Mesothelial cell of epicardium (in vitro differentiated cells): ENCODE measurements around the gene ARVCF. TPM values are rescaled to one million over a fixed set of nuclear protein-coding genes. Genes with fewer than 3 reads are reported as not detected.

ENCODE experiments used
- DNase-seq, 2 experiments: peaks; one replicate each; pipeline ENCODE4 v3.0.0; 2021; ENCODE audit warnings: low spot score in 2 of 2; ENCODE audit not compliant: unreplicated experiment in 2 of 2
- H3K27ac Mint-ChIP-seq: 2 replicates; pipeline ENCODE4 v1.8.0; 2021; ENCODE audit warnings: mixed read lengths
- H3K27me3 Mint-ChIP-seq: 2 replicates; pipeline ENCODE4 v1.8.0; 2021; ENCODE audit warnings: low read depth, mixed read lengths
- H3K36me3 Mint-ChIP-seq: 2 replicates; pipeline ENCODE4 v1.8.0; 2021; ENCODE audit warnings: mixed read lengths
- H3K4me1 Mint-ChIP-seq: 2 replicates; pipeline ENCODE4 v1.8.0; 2021; ENCODE audit warnings: mixed read lengths
- H3K4me3 Mint-ChIP-seq: 2 replicates; pipeline ENCODE4 v1.8.0; 2021; ENCODE audit warnings: mild to moderate bottlenecking, moderate library complexity, mixed read lengths
- H3K9me3 Mint-ChIP-seq: 2 replicates; pipeline ENCODE4 v1.8.0; 2021; ENCODE audit warnings: mixed read lengths
- microRNA-seq: library from miRNA; unstranded; fragments of <30 nt; microRNA quantifications from one replicate; pipeline ENCODE4 v1.2.0, GENCODE V29; 2021; ENCODE audit warnings: inconsistent platforms, mixed read lengths
- total RNA-seq: library from RNA; stranded (reverse); gene quantifications from 3 replicates; pipeline ENCODE4 v1.2.1, GENCODE V29; 2021
- TF ChIP-seq, protein P1 (sequence below): fragments of 200-600 bp; sonication (generic); IDR thresholded peaks from one replicate; pipeline ENCODE4 v1.5.0; 2021; ENCODE audit warnings: antibody characterized with exemption; ENCODE audit not compliant: unreplicated experiment

The ARVCF gene
- total RNA-seq, 1 donor from 2014 or later, result 41.2 TPM

DNA sequence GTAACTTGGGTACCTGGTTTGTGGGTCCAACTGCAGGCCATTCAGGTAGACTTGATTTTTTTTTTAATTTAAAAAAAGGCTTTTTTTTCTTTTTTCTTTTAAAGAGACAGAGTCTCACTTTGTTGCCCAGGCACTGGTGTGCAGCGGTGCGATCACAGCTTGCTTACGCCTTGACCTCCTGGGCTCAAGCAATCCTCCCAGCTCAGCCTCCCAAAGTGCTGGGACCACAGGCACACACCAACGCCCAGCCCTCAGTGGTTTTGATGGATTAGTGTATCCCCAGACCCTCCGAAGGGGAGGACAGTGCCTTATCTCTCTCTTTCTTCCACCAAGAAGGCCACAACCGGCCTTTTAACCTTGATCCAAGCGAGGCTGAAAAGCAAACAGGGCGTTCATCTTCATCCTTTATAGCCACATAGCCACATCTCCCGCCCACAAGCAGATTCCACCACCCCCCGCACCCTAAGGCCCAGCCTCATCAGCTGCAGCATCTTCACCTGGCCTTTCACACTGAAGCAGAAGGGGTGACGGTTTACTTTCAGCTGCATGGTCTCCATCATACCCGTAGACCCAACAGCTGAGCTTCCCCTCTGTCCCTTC is 92.6 kb downstream of the ARVCF start:
- Mint-ChIP-seq H3K27ac (no peak overlapping the region), H3K9me3 (no peaks in the 10 kb centered on the region), H3K27me3 (no peaks in the 10 kb centered on the region), H3K4me3 (no peak overlapping the region), H3K36me3 (peaks cover 12% of the 10 kb centered on the region), H3K4me1 (no peaks in the 10 kb centered on the region)
- DNase-seq, result no peak
- TF ChIP-seq, protein P1, sequence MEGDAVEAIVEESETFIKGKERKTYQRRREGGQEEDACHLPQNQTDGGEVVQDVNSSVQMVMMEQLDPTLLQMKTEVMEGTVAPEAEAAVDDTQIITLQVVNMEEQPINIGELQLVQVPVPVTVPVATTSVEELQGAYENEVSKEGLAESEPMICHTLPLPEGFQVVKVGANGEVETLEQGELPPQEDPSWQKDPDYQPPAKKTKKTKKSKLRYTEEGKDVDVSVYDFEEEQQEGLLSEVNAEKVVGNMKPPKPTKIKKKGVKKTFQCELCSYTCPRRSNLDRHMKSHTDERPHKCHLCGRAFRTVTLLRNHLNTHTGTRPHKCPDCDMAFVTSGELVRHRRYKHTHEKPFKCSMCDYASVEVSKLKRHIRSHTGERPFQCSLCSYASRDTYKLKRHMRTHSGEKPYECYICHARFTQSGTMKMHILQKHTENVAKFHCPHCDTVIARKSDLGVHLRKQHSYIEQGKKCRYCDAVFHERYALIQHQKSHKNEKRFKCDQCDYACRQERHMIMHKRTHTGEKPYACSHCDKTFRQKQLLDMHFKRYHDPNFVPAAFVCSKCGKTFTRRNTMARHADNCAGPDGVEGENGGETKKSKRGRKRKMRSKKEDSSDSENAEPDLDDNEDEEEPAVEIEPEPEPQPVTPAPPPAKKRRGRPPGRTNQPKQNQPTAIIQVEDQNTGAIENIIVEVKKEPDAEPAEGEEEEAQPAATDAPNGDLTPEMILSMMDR, result no peak

DNA sequence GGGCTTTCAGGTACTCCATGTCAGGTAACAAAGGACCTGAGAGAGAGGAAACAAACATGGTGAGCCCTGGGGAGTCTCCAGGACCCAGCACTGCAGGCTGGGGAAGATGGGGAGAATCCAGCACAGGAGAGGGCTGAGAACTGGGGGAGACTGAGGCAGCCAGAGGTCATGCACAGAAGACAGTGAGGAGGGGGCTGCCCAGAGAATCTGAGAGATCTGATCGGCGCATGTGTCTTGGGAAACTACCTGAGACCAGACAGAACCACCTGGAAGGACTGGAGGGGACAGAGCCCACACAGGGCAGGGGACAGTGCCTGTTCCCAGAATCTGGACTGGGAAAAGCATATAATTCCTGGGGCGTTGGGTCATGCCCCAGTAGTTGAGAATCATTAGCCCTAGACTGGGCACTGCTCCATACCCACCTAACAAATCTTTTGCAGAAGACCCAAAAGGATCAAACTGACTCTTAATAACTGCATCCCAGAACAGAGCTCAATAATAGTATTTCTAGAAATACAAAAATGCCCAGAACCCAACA is 95.0 kb downstream of the ARVCF start:
- Mint-ChIP-seq H3K36me3 (peaks cover 11% of the 10 kb centered on the region), H3K4me3 (no peak overlapping the region), H3K27me3 (no peaks in the 10 kb centered on the region), H3K27ac (no peak overlapping the region), H3K9me3 (no peaks in the 10 kb centered on the region), H3K4me1 (no peaks in the 10 kb centered on the region)
- TF ChIP-seq, protein P1, result no peak
- DNase-seq, result no peak

Small RNA genes within 50 kb of the gene (microRNA-seq; reads per million reads assigned to microRNA genes)
- gene MIR185, result 445 reads per million, percentile 73 among the genes with 10 or more reads in this experiment
- not detected for gene MIR4761

Other genes starting within 250 kb of the ARVCF start
- 9.0 to 9.9 TPM (median 9.8 TPM) in 3 replicates for gene GNB1L, start 161.9 kb downstream of the ARVCF start, total RNA-seq
- gene RTL10, start 161.9 kb downstream of the ARVCF start, total RNA-seq, result 32.2 to 35.1 TPM (median 34.3 TPM) in 3 replicates
- 87.8 to 93.5 TPM (median 93.5 TPM) in 3 replicates for gene COMT, start 75.1 kb downstream of the ARVCF start, total RNA-seq
- 21.0 to 23.2 TPM (median 22.9 TPM) in 3 replicates for gene TXNRD2, start 75.0 kb downstream of the ARVCF start, total RNA-seq
- gene TANGO2, start 4.3 kb upstream of the ARVCF start, total RNA-seq, result 13.4 to 17.5 TPM (median 15.6 TPM) in 3 replicates
- gene DGCR8, start 63.4 kb upstream of the ARVCF start, total RNA-seq, result 69.4 to 72.3 TPM (median 71.5 TPM) in 3 replicates
- 154 to 155 TPM (median 154 TPM) in 3 replicates for gene RANBP1, start 99.3 kb upstream of the ARVCF start, total RNA-seq
- gene TRMT2A, start 100.4 kb upstream of the ARVCF start, total RNA-seq, result 68.7 to 78.1 TPM (median 76.0 TPM) in 3 replicates
- gene ZDHHC8, start 115.0 kb upstream of the ARVCF start, total RNA-seq, result 82.4 to 86.2 TPM (median 82.4 TPM) in 3 replicates
- not detected in 3 replicates for gene CCDC188, start 134.2 kb upstream of the ARVCF start, total RNA-seq